ENCODE results near the gene KIRREL3. TPM values are rescaled to one million over a fixed set of nuclear protein-coding genes. Genes with fewer than 3 reads are reported as not detected.

Gene KIRREL3
- total and polyA plus RNA-seq, 2 of the 8 experiments (the other 6 are each of a cell fraction or from before 2014, with no cell fraction given): 0.29 to 0.32 TPM

- WGBS, 2 experiments (ENCODE audit: extremely low coverage in 1 of 2, insufficient coverage in 1 of 2, insufficient read length in 1 of 2, insufficient replicate concordance in 2 of 2, low coverage in 1 of 2, low lambda C conversion rate in 2 of 2, missing lambda C conversion rate in 1 of 2): 93% methylated on average over 5 of the region's 5 CpGs; no CpG with 5 or more reads in 1 of the 2 experiments
- Histone ChIP-seq H4K91ac (replicated peaks; ENCODE audit: insufficient read length, low read length) (no peak overlapping the region), H2BK20ac (ENCODE audit: low read length) (no peak overlapping the region), H3K18ac (ENCODE audit: extremely low read depth, low read length) (no peak overlapping the region), H4K20me1 (replicated peaks in 1 of 2; ENCODE audit: control insufficient read depth in 1 of 2, insufficient read depth in 2 of 2, low read length in 2 of 2) (no peaks in the 10 kb centered on the region), H3K4me2 (ENCODE audit: insufficient read depth in 1 of 2, low read depth in 2 of 2, low read length in 2 of 2) (no peak overlapping the region), H2BK12ac (ENCODE audit: low read depth, low read length) (no peak overlapping the region), H3K27me3 (replicated peaks in 1 of 4; ENCODE audit: control insufficient read depth in 3 of 4, extremely low read depth in 1 of 4, insufficient read depth in 3 of 4, low read length in 3 of 4) (no peaks in the 10 kb centered on the region; a peak in 1 of 7 replicates), H3K79me1 (ENCODE audit: low read depth, low read length) (no peaks in the 10 kb centered on the region), H3K23ac (ENCODE audit: insufficient read length) (no peak overlapping the region), H3K4me1 (replicated peaks in 1 of 4; ENCODE audit: control insufficient read depth in 3 of 4, insufficient read depth in 4 of 4, low read length in 3 of 4) (no peaks in the 10 kb centered on the region), H3K36me3 (ENCODE audit: control insufficient read depth in 2 of 4, insufficient read depth in 4 of 4, low read length in 3 of 4) (no peaks in the 10 kb centered on the region), H2BK120ac (replicated peaks; ENCODE audit: low read depth, low read length) (no peak overlapping the region), H2BK15ac (ENCODE audit: low read length) (no peak overlapping the region), H2AFZ (ENCODE audit: low read length) (no peak overlapping the region), H3K56ac (replicated peaks; ENCODE audit: insufficient read length, low read depth, low read length) (no peak overlapping the region), H3K4ac (replicated peaks; ENCODE audit: insufficient read length, low read depth, low read length) (no peak overlapping the region), H2BK5ac (ENCODE audit: low read depth, low read length) (no peak overlapping the region), H4K5ac (ENCODE audit: insufficient read length, low read depth, low read length) (no peak overlapping the region), H3K9ac (replicated peaks in 1 of 4; ENCODE audit: extremely low read depth in 1 of 4, low read depth in 3 of 4, low read length in 3 of 4) (no peak overlapping the region), H3K23me2 (ENCODE audit: low read depth, low read length) (no peaks in the 10 kb centered on the region), H3K4me3 (ENCODE audit: extremely low read depth in 1 of 4, insufficient read depth in 2 of 4, low read depth in 3 of 4, low read length in 4 of 4) (no peak overlapping the region), H3K14ac (ENCODE audit: insufficient read length) (no peak overlapping the region), H2AK5ac (ENCODE audit: low read depth, low read length) (no peak overlapping the region), H3K79me2 (ENCODE audit: control insufficient read depth in 1 of 2, insufficient read depth in 2 of 2, low read length in 2 of 2) (no peaks in the 10 kb centered on the region), H3K9me3 (ENCODE audit: insufficient read depth in 2 of 2, low read depth in 1 of 2, low read length in 1 of 2) (peaks cover 8% of the 10 kb centered on the region in 2 experiments; a peak in 3 of 4 replicates), H4K8ac (ENCODE audit: extremely low read depth, insufficient read depth, low read length) (no peak overlapping the region), H3K27ac (ENCODE audit: low read depth, low read length) (no peak overlapping the region)
- ChIA-PET CTCF (ENCODE audit: partially characterized antibody) (no interaction called here), POLR2A (ENCODE audit: partially characterized antibody) (no interaction called here)
- no peak for FAIRE-seq
- no peak for DNase-seq (ENCODE audit: low read depth in 1 of 2, low spot score in 2 of 2)
- TF ChIP-seq EGR1 (IDR thresholded peaks at IDR 0.05; ENCODE audit: borderline replicate concordance, low read depth, low read length) (no peak), TEAD4 (IDR thresholded peaks at IDR 0.05; ENCODE audit: low read depth, low read length) (peak; percentile 47; the same call in 1 of the 2 replicates)
Measured at GRCh38 chr11:126838779-126839178, 161.8 kb downstream of the KIRREL3 start.

Data from H1 (cell line).